B cell (primary cell): Measurements from ENCODE around the gene TMEM45A. TPM values are rescaled to one million over a fixed set of nuclear protein-coding genes. Genes with fewer than 3 reads are reported as not detected.
"Not testable (repeated sequence)": the region's sequence is repeated elsewhere in the genome, so short reads cannot be mapped to it uniquely, and the experiment has no call there.

Experiments
- ATAC-seq: fragments of 200-7000 bp; cut with Tn5 transposase; one replicate; pipeline ENCODE4 v1.10.0; 2021; ENCODE audit warnings: low read depth, mild to moderate bottlenecking, moderate number of reproducible peaks, moderate library complexity
- CTCF ChIA-PET: fragments of 350-600 bp; sonication (Branson Sonifier 250); formaldehyde crosslinking; loops from one replicate; lab custom pipeline; 2021; ENCODE audit warnings: antibody characterized with exemption, inconsistent platforms; lab: Charles Lee
- POLR2A ChIA-PET: fragments of 350-600 bp; sonication (Branson Sonifier 250); formaldehyde crosslinking; loops from one replicate; lab custom pipeline; 2021; ENCODE audit warnings: antibody characterized with exemption; lab: Charles Lee
- DNase-seq: peaks from one replicate; pipeline ENCODE4 v3.0.0; 2013
- H2AFZ ChIP-seq: 2 replicates; pipeline ENCODE4 v1.6.1; 2012; ENCODE audit warnings: mild to moderate bottlenecking, low read depth, low read length; ENCODE audit not compliant: insufficient read depth, poor library complexity, severe bottlenecking
- H3K27ac ChIP-seq, 2 donors: 1 replicate in 1 of 2; 2 replicates in 1 of 2; pipeline ENCODE4 v1.5.1; 2012 to 2013; ENCODE audit warnings: low read length in 2 of 2, mild to moderate bottlenecking in 2 of 2, moderate library complexity in 1 of 2
- H3K27me3 ChIP-seq, 4 experiments: fragments of 200-600 bp in 1 of 4; sonication (generic) in 1 of 4; replicated peaks in 1 of 4; 1 replicate in 2 of 4; 2 replicates in 2 of 4; pipeline versions ENCODE4 v1.6.1 to v1.7.0; 2013 to 2016; ENCODE audit warnings: low read length in 3 of 4, mild to moderate bottlenecking in 2 of 4, mixed read lengths in 1 of 4, moderate library complexity in 1 of 4; ENCODE audit not compliant: insufficient read depth in 4 of 4, control insufficient read depth in 3 of 4; ENCODE audit errors: control extremely low read depth in 1 of 4
- H3K36me3 ChIP-seq, 2 experiments: replicated peaks in 1 of 2; 1 replicate in 1 of 2; 2 replicates in 1 of 2; pipeline versions ENCODE4 v1.6.1 to v1.7.1; 2013; ENCODE audit warnings: low read length in 1 of 2; ENCODE audit not compliant: insufficient read depth in 2 of 2, control insufficient read depth in 1 of 2; ENCODE audit errors: control extremely low read depth in 1 of 2, extremely low read depth in 1 of 2
- H3K4me1 ChIP-seq, 2 donors: fragments of 200-600 bp in 1 of 2; sonication (generic) in 1 of 2; 1 replicate in 1 of 2; 2 replicates in 1 of 2; pipeline versions ENCODE4 v1.5.1 to v1.6.1; 2013 to 2017; ENCODE audit warnings: low read length in 2 of 2; ENCODE audit not compliant: control insufficient read depth in 2 of 2, insufficient read depth in 2 of 2
- H3K4me2 ChIP-seq: replicated peaks from 2 replicates; pipeline ENCODE3; 2012; ENCODE audit warnings: mild to moderate bottlenecking, low read depth, low read length; ENCODE audit not compliant: poor library complexity, severe bottlenecking
- H3K4me3 ChIP-seq, 5 experiments: fragments of 200-600 bp in 1 of 5; sonication (generic) in 1 of 5; 1 replicate in 3 of 5; 2 replicates in 2 of 5; pipeline versions ENCODE4 v1.5.1 to v1.7.0; 2011 to 2016; ENCODE audit warnings: low read length in 4 of 5, mild to moderate bottlenecking in 4 of 5, low read depth in 2 of 5, control low read depth in 1 of 5, moderate library complexity in 1 of 5; ENCODE audit not compliant: insufficient read depth in 1 of 5; ENCODE audit errors: control extremely low read depth in 1 of 5, extremely low read depth in 1 of 5
- H3K79me2 ChIP-seq: fragments of 200-600 bp; sonication (generic); one replicate; pipeline ENCODE4 v1.6.0; 2016; ENCODE audit warnings: low read length; ENCODE audit not compliant: control insufficient read depth, insufficient read depth
- H3K9ac ChIP-seq: fragments of 200-600 bp; sonication (generic); 2 replicates; pipeline ENCODE4 v1.6.1; 2017; ENCODE audit warnings: mild to moderate bottlenecking, low read length, moderate library complexity
- H3K9me3 ChIP-seq, 3 donors: one replicate each; pipeline versions ENCODE4 v1.6.1 to v1.7.1; 2013; ENCODE audit warnings: low read length in 2 of 3; ENCODE audit not compliant: control insufficient read depth in 2 of 3, insufficient read depth in 1 of 3; ENCODE audit errors: control extremely low read depth in 1 of 3
- H4K20me1 ChIP-seq: 2 replicates; pipeline ENCODE4 v1.6.0; 2012; ENCODE audit warnings: mild to moderate bottlenecking, low read length; ENCODE audit not compliant: insufficient read depth, control insufficient read depth, poor library complexity, severe bottlenecking
- H3K27ac Mint-ChIP-seq: one replicate; pipeline ENCODE4 v1.8.0; 2021; ENCODE audit warnings: mixed read lengths
- H3K27me3 Mint-ChIP-seq: one replicate; pipeline ENCODE4 v1.8.0; 2021; ENCODE audit warnings: mixed read lengths
- H3K4me1 Mint-ChIP-seq: one replicate; pipeline ENCODE4 v1.8.0; 2021; ENCODE audit warnings: mixed read lengths
- H3K4me3 Mint-ChIP-seq: one replicate; pipeline ENCODE4 v1.8.0; 2021; ENCODE audit warnings: mixed read lengths
- H3K9me3 Mint-ChIP-seq: one replicate; pipeline ENCODE4 v1.8.0; 2022; ENCODE audit warnings: mixed read lengths; ENCODE audit not compliant: insufficient read depth
- CTCF ChIP-seq: fragments of 200-600 bp; IDR thresholded peaks from one replicate; pipeline ENCODE4 v1.8.0; 2022; ENCODE audit warnings: antibody characterized with exemption, mild to moderate bottlenecking
- EZH2 ChIP-seq: IDR thresholded peaks from 2 replicates; pipeline ENCODE4 v1.6.1; 2012; ENCODE audit warnings: borderline replicate concordance, low read depth, mild to moderate bottlenecking, moderate library complexity, low read length; ENCODE audit not compliant: insufficient read depth, poor library complexity, severe bottlenecking
- WGBS: methylation state at CpG from one replicate; pipeline ENCODE4 v1.1.5; 2013; ENCODE audit warnings: missing lambda C conversion rate; ENCODE audit not compliant: insufficient coverage; 5-methylcytosine and 5-hydroxymethylcytosine counted together
- intact Hi-C: fragments of 100-400 bp; cut with micrococcal nuclease; formaldehyde crosslinking; loops from one replicate; pipeline ENCODE4 v1.10.0; 2022
- polyA plus RNA-seq: library from polyadenylated mRNA; depleted of rRNA; stranded (reverse); fragments of >200 nt; gene quantifications from 2 replicates; pipeline ENCODE4 v1.2.3, GENCODE V29; 2012
- total RNA-seq, 2 donors: library from RNA; stranded (reverse); fragments of 120-200 nt in 1 of 2; gene quantifications; 1 replicate in 1 of 2; 2 replicates in 1 of 2; pipeline versions ENCODE4 v1.2.3 to v1.2.4, GENCODE V29; 2013 to 2022

TMEM45A gene
- total and polyA plus RNA-seq, 2 donors (not counting 1 experiment from before 2014, with no cell fraction given): 0.20 TPM; not detected in 1

GRCh38 chr3:100443690-100444089, 48.7 kb upstream of the TMEM45A start:
- intact Hi-C loops: no loop called here
- CTCF ChIA-PET: no interaction called here

GRCh38 chr3:100447067-100447466, 45.4 kb upstream of the TMEM45A start:
- H4K20me1 ChIP-seq, H3K9ac ChIP-seq, H3K27me3 ChIP-seq, DNase-seq, H3K9me3 ChIP-seq, H3K4me1 ChIP-seq, CTCF ChIA-PET, POLR2A ChIA-PET, H3K4me1 Mint-ChIP-seq, intact Hi-C loops, H2AFZ ChIP-seq, H3K9me3 Mint-ChIP-seq, H3K4me2 ChIP-seq, H3K36me3 ChIP-seq, H3K79me2 ChIP-seq, ATAC-seq, H3K27ac ChIP-seq, H3K4me3 Mint-ChIP-seq, H3K27me3 Mint-ChIP-seq, H3K4me3 ChIP-seq, H3K27ac Mint-ChIP-seq: not testable (repeated sequence)
- no CpG with 5 or more reads among the region's 3 CpGs for WGBS

More at GRCh38 chr3:100443690-100444089, 48.7 kb upstream of the TMEM45A start:
- Histone ChIP-seq H3K4me3 (no peak overlapping the region), H3K36me3 (no peaks in the 10 kb centered on the region), H2AFZ (no peak overlapping the region), H3K4me2 (no peak overlapping the region), H3K27ac (no peak overlapping the region), H3K9me3 (no peaks in the 10 kb centered on the region), H3K27me3 (no peaks in the 10 kb centered on the region), H3K4me1 (no peaks in the 10 kb centered on the region), H3K79me2 (no peaks in the 10 kb centered on the region), H4K20me1 (no peaks in the 10 kb centered on the region), H3K9ac (no peak overlapping the region)
- POLR2A ChIA-PET: no interaction called here
- ATAC-seq (no peak), DNase-seq (no peak)
- Mint-ChIP-seq H3K4me1 (no peaks in the 10 kb centered on the region), H3K9me3 (peaks cover 2% of the 10 kb centered on the region), H3K27me3 (no peaks in the 10 kb centered on the region), H3K4me3 (no peak overlapping the region), H3K27ac (no peak overlapping the region)
- TF ChIP-seq CTCF (no peak), EZH2 (no peak)
